Adipocyte (in vitro differentiated cells): ENCODE data around the gene F12.
A peak's percentile ranks its signal among the peaks of the same experiment; 100 is the strongest.

Experiments
- DNase-seq: peaks from one replicate; pipeline ENCODE4 v3.0.0-alpha.2; 2015; ENCODE audit warnings: low read depth
- H3K27me3 ChIP-seq: replicated peaks from 2 replicates; pipeline ENCODE4 v1.7.0; 2013; ENCODE audit warnings: mild to moderate bottlenecking, low read length, moderate library complexity; ENCODE audit not compliant: control insufficient read depth, insufficient read depth
- H3K36me3 ChIP-seq: 2 replicates; pipeline ENCODE4 v1.7.0; 2013; ENCODE audit warnings: low read length, mild to moderate bottlenecking, moderate library complexity; ENCODE audit not compliant: control insufficient read depth, insufficient read depth, severe bottlenecking
- H3K4me1 ChIP-seq: 2 replicates; pipeline ENCODE4 v1.7.0; 2013; ENCODE audit warnings: mild to moderate bottlenecking, low read length, moderate library complexity; ENCODE audit not compliant: control insufficient read depth, insufficient read depth
- H3K4me3 ChIP-seq: 2 replicates; pipeline ENCODE4 v1.7.0; 2013; ENCODE audit warnings: mild to moderate bottlenecking, low read length, moderate library complexity
- H3K9ac ChIP-seq: 2 replicates; pipeline ENCODE4 v1.7.0; 2013; ENCODE audit warnings: mild to moderate bottlenecking, low read length, moderate library complexity
- H3K9me3 ChIP-seq: 2 replicates; pipeline ENCODE4 v1.7.0; 2013; ENCODE audit warnings: mild to moderate bottlenecking, low read length, moderate library complexity; ENCODE audit not compliant: control insufficient read depth

The F12 gene

DNA sequence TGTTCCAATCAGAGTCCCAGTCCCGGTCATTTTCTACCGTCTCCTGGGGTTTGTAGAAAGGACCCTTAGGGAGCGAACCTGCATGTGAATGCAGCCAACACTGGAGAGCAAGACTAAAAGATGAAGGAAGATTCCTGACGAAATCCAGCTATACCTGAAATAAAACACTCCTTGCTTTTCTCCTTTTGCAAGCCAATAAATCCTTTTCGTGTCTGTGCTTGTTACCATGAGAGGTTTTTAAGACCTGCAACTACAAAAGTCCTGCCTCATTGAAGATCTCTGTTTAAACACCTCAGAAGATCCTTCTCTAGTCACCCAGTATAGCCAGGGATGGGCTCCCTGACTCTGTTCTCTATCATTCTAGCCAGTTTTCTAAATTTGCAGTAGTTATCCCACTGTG is 35.2 kb downstream of the F12 start:
- no peak for DNase-seq
- no peaks in the 10 kb centered on the region for H3K27me3 ChIP-seq
- no peaks in the 10 kb centered on the region for H3K36me3 ChIP-seq
- H3K4me1 ChIP-seq = peaks cover 3% of the 10 kb centered on the region
- no peaks in the 10 kb centered on the region for H3K9me3 ChIP-seq
- H3K9ac ChIP-seq = no peak overlapping the region
- H3K4me3 ChIP-seq = no peak overlapping the region

DNA sequence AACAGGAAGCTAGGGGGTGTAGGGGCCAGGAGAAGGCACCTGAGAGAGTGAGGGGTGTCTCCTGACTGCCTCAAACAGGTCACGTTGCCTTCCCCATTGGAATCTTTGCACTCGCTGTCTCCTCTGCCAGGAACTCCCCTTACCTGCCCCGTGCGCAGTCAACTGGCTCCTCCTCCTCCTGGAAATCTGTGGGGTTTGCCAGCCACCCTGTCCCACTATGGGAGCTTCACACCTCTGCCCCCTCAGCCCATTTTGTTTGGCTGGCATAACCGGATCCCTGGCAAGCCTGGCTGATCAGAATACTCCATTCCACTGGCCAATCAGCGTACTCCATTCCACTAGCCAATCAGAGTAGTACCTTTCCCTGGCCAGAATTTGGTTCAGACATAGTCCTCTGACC is 35.6 kb downstream of the F12 start:
- no peak for DNase-seq
- Histone ChIP-seq H3K27me3 (no peaks in the 10 kb centered on the region), H3K36me3 (no peaks in the 10 kb centered on the region), H3K4me3 (no peak overlapping the region), H3K9me3 (no peaks in the 10 kb centered on the region), H3K9ac (no peak overlapping the region), H3K4me1 (peaks cover 3% of the 10 kb centered on the region)

DNA sequence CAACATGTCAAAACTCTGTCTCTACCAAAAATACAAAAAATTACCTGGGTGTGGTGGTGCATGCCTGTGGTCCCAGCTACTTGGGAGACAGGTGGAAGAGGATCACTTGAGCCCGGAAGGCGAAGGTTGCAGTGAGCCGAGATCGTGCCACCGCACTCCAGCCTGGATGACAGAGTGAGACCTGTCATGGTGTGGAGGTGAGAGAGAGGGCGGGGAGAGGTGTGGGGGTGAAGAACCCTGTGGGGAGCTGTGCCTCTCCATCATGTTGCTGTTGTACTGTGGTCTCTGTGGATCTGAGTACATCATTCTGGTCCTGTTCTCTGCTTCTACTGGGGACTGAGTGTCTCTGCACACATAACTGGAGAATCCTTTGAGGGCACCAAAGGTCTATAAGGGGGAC is 36.5 kb downstream of the F12 start:
- Histone ChIP-seq H3K9me3 (no peaks in the 10 kb centered on the region), H3K9ac (no peak overlapping the region), H3K36me3 (no peaks in the 10 kb centered on the region), H3K27me3 (peaks cover 8% of the 10 kb centered on the region), H3K4me3 (no peak overlapping the region), H3K4me1 (peaks cover 3% of the 10 kb centered on the region)
- DNase-seq = no peak

DNA sequence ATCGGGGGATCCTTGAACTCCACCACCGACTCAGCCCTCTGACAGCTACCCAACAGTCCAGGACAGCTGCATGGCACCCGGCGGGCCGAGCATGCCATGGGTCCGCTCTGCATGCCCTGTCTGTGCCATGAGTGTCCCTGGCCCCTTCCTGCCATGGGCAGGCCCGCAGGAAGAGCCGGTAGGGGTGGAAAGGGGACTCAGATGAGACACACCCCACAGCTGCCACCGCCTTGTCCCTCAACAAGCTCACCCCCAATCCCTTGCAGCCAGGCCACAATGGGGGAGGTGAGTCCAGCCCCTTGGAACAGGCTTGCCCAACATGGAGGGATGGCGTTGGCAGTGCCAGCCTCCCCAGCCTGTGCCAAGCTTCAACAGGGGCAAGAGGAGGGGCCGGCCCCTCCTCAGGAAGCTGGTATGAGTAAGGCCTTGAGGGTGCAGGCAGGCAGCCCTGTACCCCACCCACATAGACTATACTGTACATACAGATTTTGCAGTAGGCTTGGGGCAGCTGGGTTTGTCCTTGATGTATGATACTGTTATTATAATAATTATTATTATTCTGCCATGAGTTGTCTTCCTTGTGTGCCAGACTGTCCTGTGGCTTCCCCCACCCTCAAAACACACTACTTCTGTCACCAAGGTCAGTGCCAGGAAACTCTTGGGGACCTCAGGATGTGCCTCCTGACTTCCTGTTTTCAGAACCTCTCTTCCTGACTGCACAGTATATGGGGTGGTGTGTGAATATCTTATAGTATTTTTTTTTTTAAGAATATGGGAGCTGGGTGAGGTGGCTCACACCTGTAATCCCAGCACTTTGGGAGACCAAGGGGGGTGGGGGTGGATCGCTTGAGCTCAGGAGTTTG is 37.1 kb downstream of the F12 start:
- DNase-seq = no peak
- Histone ChIP-seq H3K27me3 (peaks cover 9% of the 10 kb centered on the region), H3K4me1 (peaks cover 7% of the 10 kb centered on the region), H3K4me3 (no peak overlapping the region), H3K9me3 (no peaks in the 10 kb centered on the region), H3K9ac (no peak overlapping the region), H3K36me3 (no peaks in the 10 kb centered on the region)

DNA sequence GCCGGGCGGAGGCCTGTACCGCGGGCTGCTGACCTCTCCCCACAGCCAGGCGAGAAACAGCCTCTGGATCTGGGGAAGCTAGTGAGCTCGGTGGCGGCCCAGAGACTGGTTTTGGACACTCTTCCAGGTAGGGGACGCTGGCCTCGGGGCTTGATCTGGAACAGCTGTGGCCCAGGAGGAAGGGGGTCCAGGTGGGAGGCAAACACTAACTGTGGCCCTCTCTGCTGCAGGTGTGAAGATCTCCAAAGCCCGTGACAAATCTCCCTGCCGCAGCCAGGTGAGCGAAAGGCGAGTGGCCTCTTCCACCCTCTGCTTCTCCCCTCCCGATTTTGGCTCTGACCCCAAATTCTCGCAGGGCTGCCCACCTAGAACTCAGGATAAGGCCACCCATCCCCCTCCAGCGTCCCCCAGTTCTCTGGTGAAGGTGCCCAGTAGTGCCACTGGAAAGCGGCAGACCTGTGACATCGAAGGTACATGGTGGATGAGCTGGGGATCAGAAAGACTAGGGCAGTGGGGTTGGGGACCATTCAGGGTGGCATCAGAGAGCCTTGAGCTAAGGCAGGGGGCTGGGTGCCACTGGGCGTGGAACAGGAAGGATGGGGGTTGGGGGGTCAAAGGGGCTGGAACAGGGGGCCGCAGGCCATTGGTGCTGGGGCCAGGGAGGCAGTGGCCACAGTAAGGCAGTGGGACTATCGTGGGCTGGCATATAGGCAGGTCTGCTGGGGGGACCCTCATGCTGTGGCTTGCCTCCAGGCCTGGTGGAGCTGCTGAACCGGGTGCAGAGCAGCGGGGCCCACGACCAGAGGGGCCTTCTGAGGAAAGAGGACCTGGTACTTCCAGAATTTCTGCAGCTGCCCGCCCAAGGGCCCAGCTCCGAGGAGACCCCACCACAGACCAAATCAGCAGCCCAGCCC is 38.0 kb downstream of the F12 start:
- H3K36me3 ChIP-seq = no peaks in the 10 kb centered on the region
- no peak for DNase-seq
- H3K4me1 ChIP-seq = peaks cover 14% of the 10 kb centered on the region
- peak overlapping the region; percentile 87 for H3K9ac ChIP-seq
- H3K27me3 ChIP-seq = peaks cover 9% of the 10 kb centered on the region
- no peaks in the 10 kb centered on the region for H3K9me3 ChIP-seq
- peak overlapping the region; percentile 83 for H3K4me3 ChIP-seq

DNA sequence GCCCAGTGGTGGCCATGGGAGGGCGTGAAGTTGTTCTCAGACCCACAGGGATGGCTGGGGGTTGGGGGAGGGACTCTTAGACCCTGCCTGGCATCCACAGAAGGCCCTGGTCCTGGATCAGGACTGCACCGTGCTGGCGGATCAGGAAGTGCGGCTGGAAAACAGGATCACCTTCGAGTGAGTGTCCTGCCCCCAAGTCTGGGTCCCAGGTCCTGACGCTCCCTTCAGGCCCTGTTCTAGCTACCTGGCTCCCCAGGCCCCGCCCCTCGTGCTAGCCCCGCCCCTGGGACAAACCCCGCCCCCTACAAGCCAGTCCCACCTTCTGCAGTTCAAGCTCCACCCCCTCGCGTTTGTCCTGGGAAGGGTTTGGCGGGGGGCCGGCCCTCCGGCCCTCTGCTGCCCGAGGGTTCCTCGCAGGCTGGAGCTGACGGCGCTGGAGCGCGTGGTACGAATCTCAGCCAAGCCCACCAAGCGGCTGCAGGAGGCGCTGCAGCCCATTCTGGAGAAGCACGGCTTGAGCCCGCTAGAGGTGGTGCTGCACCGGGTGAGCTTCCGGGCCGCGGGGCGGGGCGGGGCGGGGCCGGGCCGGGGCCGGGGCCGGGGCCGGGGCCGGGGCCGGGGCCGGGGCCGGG is 38.8 kb downstream of the F12 start:
- H3K36me3 ChIP-seq = no peaks in the 10 kb centered on the region
- peak overlapping the region; percentile 83 for H3K4me3 ChIP-seq
- DNase-seq = peak; percentile 86

DNA sequence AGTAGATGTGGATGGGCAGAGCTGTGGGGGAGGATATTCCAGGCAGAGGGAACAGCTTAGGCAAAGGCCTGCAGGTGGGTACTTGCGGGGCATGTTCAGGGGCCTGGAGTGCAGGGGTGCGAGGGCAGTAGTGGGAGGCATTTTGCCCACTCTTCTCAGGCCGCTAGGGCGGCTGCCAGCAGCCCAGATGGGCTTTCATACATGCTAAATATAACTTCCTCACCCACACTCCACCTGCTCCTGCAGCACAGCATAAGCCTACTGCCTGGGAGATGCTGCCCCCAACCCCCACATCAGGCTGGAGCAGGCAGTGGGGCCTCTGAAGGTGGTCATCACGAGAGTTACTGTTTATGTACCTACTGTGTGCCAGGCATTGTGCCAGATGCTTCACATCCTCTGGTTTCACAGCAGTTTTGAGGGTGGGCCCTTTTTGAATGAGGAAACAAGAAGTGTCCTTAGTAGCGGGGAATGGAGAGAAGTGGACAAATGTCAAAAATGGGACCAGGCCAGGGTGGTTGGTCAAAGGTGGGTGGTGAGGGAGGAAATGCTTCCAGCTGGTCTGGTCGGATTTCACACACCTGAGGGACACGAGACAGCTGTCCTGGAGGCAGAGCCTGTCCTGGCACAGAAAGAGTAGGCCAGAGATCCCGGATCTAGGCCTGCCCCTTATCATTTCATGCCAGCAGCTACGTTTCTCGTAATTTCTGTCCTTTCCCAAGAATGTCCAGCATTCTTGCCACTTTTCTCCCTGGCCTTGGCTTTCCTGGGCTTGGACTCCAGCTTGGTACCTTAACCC is 39.5 kb downstream of the F12 start:
- Histone ChIP-seq H3K9ac (no peak overlapping the region), H3K36me3 (no peaks in the 10 kb centered on the region), H3K27me3 (peaks cover 9% of the 10 kb centered on the region), H3K4me1 (peaks cover 17% of the 10 kb centered on the region), H3K9me3 (no peaks in the 10 kb centered on the region), H3K4me3 (no peak overlapping the region)
- no peak for DNase-seq

More for the DNA sequence above, 38.8 kb downstream of the F12 start:
- Histone ChIP-seq H3K27me3 (peaks cover 9% of the 10 kb centered on the region), H3K9ac (no peak overlapping the region), H3K9me3 (no peaks in the 10 kb centered on the region), H3K4me1 (peaks cover 17% of the 10 kb centered on the region)

DNA sequence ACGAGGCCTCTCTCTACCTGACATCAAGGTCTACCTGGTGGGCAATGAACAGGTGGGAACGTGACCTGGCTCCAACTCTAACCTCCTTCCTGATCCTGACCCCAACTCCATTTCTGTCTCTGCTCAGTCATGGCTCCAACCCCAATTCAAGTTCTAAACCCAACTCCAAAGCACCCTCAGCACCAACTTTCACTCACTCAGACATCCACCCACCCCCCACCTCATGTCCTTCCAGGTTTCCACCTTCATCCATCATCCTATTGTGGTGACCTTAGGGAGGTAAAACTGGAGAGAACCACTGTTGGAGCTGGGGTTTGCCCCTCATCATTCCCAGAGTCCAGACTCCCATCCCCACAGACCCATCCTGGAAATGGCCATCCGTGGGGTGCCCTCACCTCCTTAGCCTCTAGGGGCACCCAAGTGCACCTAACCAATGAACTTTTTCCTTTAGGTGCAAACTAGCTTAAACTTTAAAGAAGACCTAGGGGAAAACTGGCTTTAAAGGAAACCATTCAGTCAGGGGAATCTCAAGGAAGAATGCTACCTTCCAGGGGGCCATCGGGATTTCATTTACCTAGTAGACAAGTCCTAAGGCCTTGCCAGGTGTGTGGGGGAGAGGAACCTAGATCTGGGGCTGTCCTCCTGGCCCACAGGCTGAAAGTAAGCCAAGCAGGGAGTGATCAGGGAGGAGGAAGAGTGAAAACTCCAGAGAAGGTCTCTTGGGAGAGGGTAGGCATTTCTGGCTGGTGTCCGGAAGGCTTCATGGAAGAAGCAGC is 40.3 kb downstream of the F12 start:
- Histone ChIP-seq H3K4me3 (no peak overlapping the region), H3K27me3 (peaks cover 9% of the 10 kb centered on the region), H3K9ac (no peak overlapping the region), H3K4me1 (peaks cover 17% of the 10 kb centered on the region), H3K9me3 (no peaks in the 10 kb centered on the region), H3K36me3 (no peaks in the 10 kb centered on the region)
- DNase-seq = peak; percentile 41

DNA sequence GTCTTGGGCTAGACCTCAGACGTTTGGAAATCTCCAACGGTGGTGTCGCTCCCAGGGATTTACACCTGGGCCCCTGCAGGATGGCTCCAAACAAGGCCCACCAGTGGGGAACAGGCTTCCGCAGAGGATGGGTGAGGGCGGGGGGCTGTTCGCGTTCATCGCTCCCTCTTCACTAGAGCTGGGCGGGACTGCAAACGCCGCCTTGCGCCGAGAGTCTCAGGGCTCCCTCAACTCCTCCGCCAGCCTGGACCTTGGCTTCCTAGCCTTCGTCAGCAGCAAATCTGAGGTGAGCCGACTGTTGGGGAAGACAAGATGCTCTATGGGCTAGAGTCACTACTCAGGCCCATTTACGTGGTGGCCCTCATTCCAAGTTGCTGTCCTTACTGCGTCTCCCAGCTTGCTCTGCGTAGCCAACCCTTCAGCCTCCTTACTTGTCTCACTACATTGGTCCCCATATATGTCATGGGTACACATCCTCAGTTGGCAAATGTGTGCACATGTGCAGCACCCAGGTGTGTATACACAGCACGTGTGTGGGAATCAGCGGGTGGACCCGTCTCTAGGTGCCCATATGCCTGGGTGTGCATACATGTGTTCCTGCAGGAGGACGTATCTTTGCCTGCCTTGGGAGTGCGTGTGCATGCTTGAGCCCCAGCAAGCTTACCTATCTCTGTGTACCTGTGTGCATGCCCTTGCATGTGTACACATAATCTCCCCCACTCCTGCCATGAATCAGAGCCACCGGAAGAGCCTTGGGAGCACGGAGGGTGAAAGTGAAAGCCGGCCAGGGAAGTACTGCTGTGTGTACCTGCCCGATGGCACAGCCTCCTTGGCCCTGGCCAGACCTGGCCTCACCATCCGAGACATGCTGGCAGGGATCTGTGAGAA is 41.1 kb downstream of the F12 start:
- Histone ChIP-seq H3K4me1 (peaks cover 22% of the 10 kb centered on the region), H3K9me3 (no peaks in the 10 kb centered on the region), H3K4me3 (no peak overlapping the region), H3K9ac (no peak overlapping the region), H3K27me3 (peaks cover 14% of the 10 kb centered on the region), H3K36me3 (no peaks in the 10 kb centered on the region)
- no peak for DNase-seq
